ENCODE measurements around the gene ACTL6A. TPM values are rescaled to one million over a fixed set of nuclear protein-coding genes. Genes with fewer than 3 reads are reported as not detected.

The ACTL6A gene
- total and polyA plus RNA-seq, 4 donors: 14.9 to 29.4 (median 24.2) TPM

DNA sequence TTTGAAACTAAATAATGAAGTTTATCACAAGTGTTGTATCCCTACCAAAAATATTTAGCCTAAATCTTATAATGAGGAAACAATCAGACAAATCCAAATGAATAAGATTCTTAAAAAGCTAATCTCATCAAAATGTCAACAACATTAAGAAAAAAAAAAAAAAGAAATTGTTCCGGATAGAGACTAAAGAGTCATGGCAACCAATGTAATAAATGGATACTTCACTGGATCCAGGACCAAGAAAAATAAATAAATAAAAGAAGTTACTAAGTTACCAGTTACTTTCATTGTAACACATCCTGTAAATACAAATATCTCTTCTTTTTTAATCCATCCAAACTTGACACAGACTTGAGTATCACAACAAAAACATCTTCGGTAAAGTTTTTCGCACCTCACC lies 41.1 kb downstream of the ACTL6A start:
- Histone ChIP-seq H3K27me3 (ENCODE audit: control insufficient read depth in 4 of 4, insufficient read depth in 4 of 4, low read length in 3 of 4) (no peaks in the 10 kb centered on the region), H3K27ac (ENCODE audit: low read depth in 1 of 2, low read length in 2 of 2) (peak overlapping the region; percentile 93), H3K4me3 (ENCODE audit: low read depth in 1 of 3, low read length in 3 of 3) (peak overlapping the region; percentile 74 to 100 (median 98)), H3K9ac (ENCODE audit: low read depth in 1 of 2, low read length in 2 of 2) (peak overlapping the region; percentile 79 to 98), H3K36me3 (ENCODE audit: control insufficient read depth in 4 of 4, insufficient read depth in 3 of 4, low read depth in 1 of 4, low read length in 3 of 4) (peaks cover 6 to 28% (median 22%) of the 10 kb centered on the region in 4 donors), H3K9me3 (ENCODE audit: control insufficient read depth in 4 of 4, low read length in 3 of 4) (no peaks in the 10 kb centered on the region), H3K4me1 (ENCODE audit: control insufficient read depth in 4 of 4, insufficient read depth in 4 of 4, low read length in 3 of 4) (peaks cover 6 to 22% (median 12%) of the 10 kb centered on the region in 4 donors)
- 2% methylated on average over 3 of the region's 3 CpGs for WGBS
- TF ChIP-seq, protein P1, sequence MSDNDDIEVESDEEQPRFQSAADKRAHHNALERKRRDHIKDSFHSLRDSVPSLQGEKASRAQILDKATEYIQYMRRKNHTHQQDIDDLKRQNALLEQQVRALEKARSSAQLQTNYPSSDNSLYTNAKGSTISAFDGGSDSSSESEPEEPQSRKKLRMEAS (IDR thresholded peaks at IDR 0.05): no peak
- no peak for DNase-seq (ENCODE audit: low spot score)

DNA sequence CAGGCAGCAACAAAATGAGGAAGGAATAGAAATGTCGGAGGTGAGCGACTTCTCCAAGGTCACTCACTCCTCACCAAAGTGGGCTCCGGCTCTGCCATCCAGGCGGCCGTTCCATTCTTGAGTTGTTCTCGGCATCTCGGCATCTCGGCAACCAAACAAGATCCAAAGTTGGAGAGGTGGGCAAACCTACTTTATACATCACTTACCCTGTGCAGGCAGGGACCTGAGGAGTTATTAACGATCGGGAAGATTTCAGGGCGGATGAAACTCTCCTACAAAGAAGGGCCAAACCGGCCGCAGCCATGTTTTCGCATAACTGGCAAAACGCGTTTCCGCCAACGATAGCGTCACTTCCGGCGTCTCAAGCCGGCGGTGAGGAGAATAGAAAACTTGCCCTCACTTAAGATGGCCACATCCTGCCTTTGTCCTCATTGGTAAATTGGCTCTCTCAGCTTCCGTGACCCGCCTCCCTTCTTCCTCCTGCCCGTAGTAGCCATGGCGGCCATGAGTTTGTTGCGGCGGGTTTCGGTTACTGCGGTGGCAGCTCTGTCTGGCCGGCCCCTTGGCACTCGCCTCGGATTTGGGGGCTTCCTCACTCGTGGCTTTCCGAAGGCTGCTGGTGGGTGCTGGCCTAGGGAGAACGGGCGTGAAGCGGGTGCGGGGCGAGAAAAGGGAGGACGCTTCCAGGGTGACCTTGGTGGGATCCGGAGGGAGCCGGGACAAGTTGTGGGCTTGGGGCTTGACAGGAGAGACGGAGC lies 41.8 kb downstream of the ACTL6A start, which contains the start of the genes MRPL47 and NDUFB5:
MRPL47 (minus strand) TSS at position 318 of the 758 bp plus-strand sequence; CDS start at position 304, 14 bp downstream.
NDUFB5 (plus strand) TSS at position 474 of the 758 bp plus-strand sequence; CDS start at position 496, 22 bp downstream.
- H3K9ac ChIP-seq (ENCODE audit: low read depth in 1 of 2, low read length in 2 of 2): peak within 1 kb of the TSS; percentile 86 to 98
- DNase-seq (ENCODE audit: low spot score): peak; percentile 91

More for the DNA sequence above, 41.8 kb downstream of the ACTL6A start, which contains the start of the genes MRPL47 and NDUFB5:
- WGBS: under 1% methylated on average over 45 of the region's 45 CpGs
- H3K36me3 ChIP-seq (ENCODE audit: control insufficient read depth in 4 of 4, insufficient read depth in 3 of 4, low read depth in 1 of 4, low read length in 3 of 4): peaks cover 5 to 23% (median 17%) of the 10 kb centered on the region in 4 donors
- H3K27me3 ChIP-seq (ENCODE audit: control insufficient read depth in 4 of 4, insufficient read depth in 4 of 4, low read length in 3 of 4): no peaks in the 10 kb centered on the region
- peak within 1 kb of the TSS; percentile 74 to 100 (median 98) for H3K4me3 ChIP-seq (ENCODE audit: low read depth in 1 of 3, low read length in 3 of 3)
- H3K27ac ChIP-seq (ENCODE audit: low read depth in 1 of 2, low read length in 2 of 2): peak within 1 kb of the TSS; percentile 93
- peaks cover 6 to 22% (median 12%) of the 10 kb centered on the region in 4 donors for H3K4me1 ChIP-seq (ENCODE audit: control insufficient read depth in 4 of 4, insufficient read depth in 4 of 4, low read length in 3 of 4)
- H3K9me3 ChIP-seq (ENCODE audit: control insufficient read depth in 4 of 4, low read length in 3 of 4): no peaks in the 10 kb centered on the region
- TF ChIP-seq, protein P2, sequence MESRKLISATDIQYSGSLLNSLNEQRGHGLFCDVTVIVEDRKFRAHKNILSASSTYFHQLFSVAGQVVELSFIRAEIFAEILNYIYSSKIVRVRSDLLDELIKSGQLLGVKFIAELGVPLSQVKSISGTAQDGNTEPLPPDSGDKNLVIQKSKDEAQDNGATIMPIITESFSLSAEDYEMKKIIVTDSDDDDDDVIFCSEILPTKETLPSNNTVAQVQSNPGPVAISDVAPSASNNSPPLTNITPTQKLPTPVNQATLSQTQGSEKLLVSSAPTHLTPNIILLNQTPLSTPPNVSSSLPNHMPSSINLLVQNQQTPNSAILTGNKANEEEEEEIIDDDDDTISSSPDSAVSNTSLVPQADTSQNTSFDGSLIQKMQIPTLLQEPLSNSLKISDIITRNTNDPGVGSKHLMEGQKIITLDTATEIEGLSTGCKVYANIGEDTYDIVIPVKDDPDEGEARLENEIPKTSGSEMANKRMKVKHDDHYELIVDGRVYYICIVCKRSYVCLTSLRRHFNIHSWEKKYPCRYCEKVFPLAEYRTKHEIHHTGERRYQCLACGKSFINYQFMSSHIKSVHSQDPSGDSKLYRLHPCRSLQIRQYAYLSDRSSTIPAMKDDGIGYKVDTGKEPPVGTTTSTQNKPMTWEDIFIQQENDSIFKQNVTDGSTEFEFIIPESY (IDR thresholded peaks at IDR 0.05): peak; percentile 59
- no peak for TF ChIP-seq FOXA2 (IDR thresholded peaks at IDR 0.05)
- TF ChIP-seq, protein P3, sequence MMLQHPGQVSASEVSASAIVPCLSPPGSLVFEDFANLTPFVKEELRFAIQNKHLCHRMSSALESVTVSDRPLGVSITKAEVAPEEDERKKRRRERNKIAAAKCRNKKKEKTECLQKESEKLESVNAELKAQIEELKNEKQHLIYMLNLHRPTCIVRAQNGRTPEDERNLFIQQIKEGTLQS (IDR thresholded peaks at IDR 0.05): no peak
- no peak for TF ChIP-seq HNF4G (IDR thresholded peaks at IDR 0.05)
- TF ChIP-seq, protein P1 (IDR thresholded peaks at IDR 0.05): peak; percentile 72
- TF ChIP-seq EGR1 (IDR thresholded peaks at IDR 0.05; ENCODE audit: low read depth in 2 of 2): no peak
- TF ChIP-seq FOXA1 (IDR thresholded peaks at IDR 0.05): no peak
- peak; percentile 52 to 72 for TF ChIP-seq JUND (IDR thresholded peaks at IDR 0.05)
- peak; percentile 100 for TF ChIP-seq YY1 (IDR thresholded peaks at IDR 0.05)
- TF ChIP-seq TAF1 (conservative IDR thresholded peaks at IDR 0.05): peak; percentile 68
- TF ChIP-seq RAD21 (IDR thresholded peaks at IDR 0.05): peak in 1 of 2 donors; percentile 37
- TF ChIP-seq, protein P4, sequence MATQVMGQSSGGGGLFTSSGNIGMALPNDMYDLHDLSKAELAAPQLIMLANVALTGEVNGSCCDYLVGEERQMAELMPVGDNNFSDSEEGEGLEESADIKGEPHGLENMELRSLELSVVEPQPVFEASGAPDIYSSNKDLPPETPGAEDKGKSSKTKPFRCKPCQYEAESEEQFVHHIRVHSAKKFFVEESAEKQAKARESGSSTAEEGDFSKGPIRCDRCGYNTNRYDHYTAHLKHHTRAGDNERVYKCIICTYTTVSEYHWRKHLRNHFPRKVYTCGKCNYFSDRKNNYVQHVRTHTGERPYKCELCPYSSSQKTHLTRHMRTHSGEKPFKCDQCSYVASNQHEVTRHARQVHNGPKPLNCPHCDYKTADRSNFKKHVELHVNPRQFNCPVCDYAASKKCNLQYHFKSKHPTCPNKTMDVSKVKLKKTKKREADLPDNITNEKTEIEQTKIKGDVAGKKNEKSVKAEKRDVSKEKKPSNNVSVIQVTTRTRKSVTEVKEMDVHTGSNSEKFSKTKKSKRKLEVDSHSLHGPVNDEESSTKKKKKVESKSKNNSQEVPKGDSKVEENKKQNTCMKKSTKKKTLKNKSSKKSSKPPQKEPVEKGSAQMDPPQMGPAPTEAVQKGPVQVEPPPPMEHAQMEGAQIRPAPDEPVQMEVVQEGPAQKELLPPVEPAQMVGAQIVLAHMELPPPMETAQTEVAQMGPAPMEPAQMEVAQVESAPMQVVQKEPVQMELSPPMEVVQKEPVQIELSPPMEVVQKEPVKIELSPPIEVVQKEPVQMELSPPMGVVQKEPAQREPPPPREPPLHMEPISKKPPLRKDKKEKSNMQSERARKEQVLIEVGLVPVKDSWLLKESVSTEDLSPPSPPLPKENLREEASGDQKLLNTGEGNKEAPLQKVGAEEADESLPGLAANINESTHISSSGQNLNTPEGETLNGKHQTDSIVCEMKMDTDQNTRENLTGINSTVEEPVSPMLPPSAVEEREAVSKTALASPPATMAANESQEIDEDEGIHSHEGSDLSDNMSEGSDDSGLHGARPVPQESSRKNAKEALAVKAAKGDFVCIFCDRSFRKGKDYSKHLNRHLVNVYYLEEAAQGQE (IDR thresholded peaks at IDR 0.05): peak; percentile 80
- TF ChIP-seq SP1 (IDR thresholded peaks at IDR 0.05): peak; percentile 65
- TF ChIP-seq RXRA (IDR thresholded peaks at IDR 0.05): peak; percentile 28 to 46
- TF ChIP-seq, protein P5, sequence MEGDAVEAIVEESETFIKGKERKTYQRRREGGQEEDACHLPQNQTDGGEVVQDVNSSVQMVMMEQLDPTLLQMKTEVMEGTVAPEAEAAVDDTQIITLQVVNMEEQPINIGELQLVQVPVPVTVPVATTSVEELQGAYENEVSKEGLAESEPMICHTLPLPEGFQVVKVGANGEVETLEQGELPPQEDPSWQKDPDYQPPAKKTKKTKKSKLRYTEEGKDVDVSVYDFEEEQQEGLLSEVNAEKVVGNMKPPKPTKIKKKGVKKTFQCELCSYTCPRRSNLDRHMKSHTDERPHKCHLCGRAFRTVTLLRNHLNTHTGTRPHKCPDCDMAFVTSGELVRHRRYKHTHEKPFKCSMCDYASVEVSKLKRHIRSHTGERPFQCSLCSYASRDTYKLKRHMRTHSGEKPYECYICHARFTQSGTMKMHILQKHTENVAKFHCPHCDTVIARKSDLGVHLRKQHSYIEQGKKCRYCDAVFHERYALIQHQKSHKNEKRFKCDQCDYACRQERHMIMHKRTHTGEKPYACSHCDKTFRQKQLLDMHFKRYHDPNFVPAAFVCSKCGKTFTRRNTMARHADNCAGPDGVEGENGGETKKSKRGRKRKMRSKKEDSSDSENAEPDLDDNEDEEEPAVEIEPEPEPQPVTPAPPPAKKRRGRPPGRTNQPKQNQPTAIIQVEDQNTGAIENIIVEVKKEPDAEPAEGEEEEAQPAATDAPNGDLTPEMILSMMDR (IDR thresholded peaks at IDR 0.05; ENCODE audit: low read depth, low read length, missing input control): no peak
- peak; percentile 20 for TF ChIP-seq NR2F2 (IDR thresholded peaks at IDR 0.05)
- TF ChIP-seq GABPA (IDR thresholded peaks at IDR 0.05 in 1 of 2, conservative IDR thresholded peaks at IDR 0.05 in 1 of 2): peak; percentile 97 to 99
- peak in 1 of 2 donors; percentile 53 for TF ChIP-seq HNF4A (conservative IDR thresholded peaks at IDR 0.05)

All from liver (tissue), 9 donors.